Fibroblast of the conjunctiva (primary cell): ENCODE results near the gene PTH1R.

Experiments
- DNase-seq: peaks from one replicate; pipeline ENCODE4 v3.0.0-alpha.2; 2010; ENCODE audit warnings: low read depth

Gene PTH1R

GRCh38 chr3:46849686-46850467 is 27.6 kb upstream of the PTH1R start:
- no peak for DNase-seq

DNA sequence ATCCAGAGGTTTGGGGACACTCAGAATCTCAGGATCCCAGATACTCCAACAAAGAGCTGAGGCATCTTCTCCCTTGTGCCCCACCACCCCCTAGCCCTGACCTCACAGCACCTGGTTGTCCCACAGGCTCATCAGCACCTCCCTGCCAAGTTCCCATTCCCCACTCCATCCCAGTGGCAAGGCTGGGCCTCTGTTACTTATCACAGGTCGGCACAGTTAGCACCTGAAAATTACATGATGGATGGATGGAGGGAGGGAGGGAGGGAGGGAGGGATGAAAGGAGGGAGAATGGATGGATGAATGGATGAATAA is 27.1 kb upstream of the PTH1R start:
- no peak for DNase-seq

DNA sequence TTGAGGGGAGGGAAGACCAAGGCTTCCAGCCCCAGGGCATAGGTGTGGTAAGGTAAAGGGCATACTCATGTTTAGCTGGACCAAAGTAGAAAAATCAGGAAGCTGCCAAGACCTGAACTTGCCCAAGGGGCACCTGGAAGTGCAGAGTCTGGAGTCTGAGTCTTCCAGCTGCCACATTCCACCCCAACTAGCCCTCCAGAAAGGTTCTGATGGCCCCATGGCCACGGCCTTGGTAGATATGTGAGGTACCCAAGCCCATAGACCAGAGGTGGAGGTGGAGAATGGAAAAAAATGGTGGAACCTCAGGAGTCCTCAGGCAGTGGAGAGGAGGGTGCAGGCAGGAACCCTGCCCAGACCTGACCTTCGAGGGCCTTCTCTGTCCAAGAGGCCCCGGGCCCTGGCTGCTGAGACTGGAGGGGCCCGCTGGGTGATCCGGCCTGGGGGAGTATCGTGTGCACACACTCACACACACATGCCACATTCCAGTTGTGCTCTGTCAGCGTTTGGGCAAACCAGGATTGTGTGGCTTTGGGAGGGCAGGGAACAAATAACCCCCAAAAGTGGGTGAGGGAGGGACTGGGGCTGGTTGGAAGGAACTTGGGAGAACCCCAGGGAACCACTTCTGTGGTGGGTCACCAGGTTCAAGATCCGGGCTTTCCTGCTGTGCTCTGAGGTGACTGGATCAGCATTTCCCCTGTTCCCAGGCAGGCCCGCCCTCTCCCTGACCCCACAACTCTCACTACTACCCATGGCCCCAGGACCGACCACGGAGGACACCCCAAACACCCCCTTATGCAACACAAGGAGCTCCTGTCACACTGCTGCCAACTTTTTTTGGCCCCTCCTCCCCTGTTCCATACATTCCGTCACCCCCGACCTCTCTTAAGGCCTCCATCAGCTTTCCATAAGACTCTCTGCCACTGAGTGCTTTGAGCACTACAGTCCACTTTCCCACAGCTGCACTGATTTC is 25.9 kb upstream of the PTH1R start:
- no peak for DNase-seq

- DNase-seq, result no peak
Observed at GRCh38 chr3:46852334-46852720, 25.2 kb upstream of the PTH1R start.

GRCh38 chr3:46852839-46853355 is 24.6 kb upstream of the PTH1R start:
- no peak for DNase-seq

- no peak for DNase-seq
Observed at GRCh38 chr3:46853441-46854415, 23.8 kb upstream of the PTH1R start.

- DNase-seq, result no peak
Observed at GRCh38 chr3:46854555-46854991, 22.9 kb upstream of the PTH1R start.

DNA sequence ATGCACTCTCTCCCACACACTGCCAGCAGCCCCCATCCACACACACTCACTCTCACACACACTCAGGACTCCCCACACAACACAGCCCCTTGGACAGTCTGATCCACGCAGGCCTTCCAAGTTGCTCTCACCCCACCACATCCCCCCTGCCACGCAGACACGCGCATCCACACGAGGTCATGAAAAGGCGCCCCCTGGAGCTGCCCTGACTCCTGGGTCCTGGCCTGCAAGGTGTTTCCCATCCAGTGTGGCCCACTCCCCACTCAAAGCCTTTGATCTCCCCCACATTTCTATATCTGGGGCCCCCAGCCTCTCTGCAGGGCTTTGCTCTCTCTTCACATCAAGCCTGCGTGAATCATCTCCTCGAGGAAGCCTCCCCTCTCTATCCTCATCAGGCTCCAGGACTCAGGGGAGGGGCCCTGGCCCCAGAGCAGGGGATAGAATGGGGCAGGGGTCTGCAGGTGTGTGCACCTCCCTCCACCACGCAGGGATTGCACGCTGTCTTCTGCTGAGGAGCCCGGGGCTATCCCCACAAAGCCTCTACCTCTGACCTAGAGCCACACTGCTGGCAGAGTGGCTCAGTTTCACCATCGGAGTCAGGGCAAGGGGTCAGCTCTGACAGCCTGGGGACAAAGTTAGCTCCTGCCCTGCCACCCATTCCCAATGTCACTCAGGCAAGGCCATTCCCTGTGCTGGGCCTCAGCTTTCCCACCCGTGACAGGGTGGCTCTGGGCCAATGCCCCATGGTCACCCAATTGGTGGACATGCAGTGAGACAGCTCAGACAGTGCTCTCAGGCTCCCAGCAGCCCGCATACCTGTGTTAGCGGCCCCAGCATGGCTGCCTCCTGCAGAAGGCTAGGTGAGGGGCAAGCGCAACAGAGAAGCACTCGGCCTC is 20.7 kb upstream of the PTH1R start:
- DNase-seq, result no peak

- no peak for DNase-seq
Observed at GRCh38 chr3:46857485-46858341, 19.8 kb upstream of the PTH1R start.

GRCh38 chr3:46858456-46858855 is 19.1 kb upstream of the PTH1R start:
- no peak for DNase-seq

DNA sequence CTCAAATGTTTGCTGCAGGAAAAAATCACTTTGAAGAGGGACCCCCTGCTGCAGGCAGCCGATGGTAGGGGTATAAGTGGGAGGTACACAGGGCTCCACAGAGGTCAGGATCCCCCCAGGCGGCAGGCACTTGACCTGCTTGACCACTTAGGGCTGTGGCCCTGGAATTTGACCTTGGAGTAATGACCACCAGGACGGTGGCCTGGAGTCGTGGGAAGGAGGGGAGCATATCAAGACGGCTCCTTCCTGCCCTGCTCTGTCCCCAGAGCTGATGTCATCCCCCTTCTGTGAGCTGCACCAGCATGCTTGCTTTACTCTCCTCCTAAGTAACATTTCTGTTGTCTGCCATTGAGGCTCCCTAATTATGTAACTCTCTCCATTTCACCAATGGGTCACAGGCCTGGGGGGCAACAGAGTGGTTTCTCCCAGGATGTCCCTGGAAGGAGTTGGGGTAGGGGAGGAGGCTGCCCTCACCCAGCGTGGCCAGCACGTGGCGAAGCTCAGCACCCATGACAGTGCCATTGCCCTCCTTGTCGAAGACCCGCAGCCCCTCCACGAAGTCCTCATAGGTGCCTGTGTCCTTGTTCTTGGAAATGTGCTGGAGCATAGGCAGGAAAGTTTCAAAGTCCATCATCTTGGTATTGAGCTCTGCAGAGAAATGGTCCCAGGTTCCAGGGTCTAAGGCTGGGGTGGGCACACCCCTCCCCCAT is 18.4 kb upstream of the PTH1R start:
- no peak for DNase-seq

DNA sequence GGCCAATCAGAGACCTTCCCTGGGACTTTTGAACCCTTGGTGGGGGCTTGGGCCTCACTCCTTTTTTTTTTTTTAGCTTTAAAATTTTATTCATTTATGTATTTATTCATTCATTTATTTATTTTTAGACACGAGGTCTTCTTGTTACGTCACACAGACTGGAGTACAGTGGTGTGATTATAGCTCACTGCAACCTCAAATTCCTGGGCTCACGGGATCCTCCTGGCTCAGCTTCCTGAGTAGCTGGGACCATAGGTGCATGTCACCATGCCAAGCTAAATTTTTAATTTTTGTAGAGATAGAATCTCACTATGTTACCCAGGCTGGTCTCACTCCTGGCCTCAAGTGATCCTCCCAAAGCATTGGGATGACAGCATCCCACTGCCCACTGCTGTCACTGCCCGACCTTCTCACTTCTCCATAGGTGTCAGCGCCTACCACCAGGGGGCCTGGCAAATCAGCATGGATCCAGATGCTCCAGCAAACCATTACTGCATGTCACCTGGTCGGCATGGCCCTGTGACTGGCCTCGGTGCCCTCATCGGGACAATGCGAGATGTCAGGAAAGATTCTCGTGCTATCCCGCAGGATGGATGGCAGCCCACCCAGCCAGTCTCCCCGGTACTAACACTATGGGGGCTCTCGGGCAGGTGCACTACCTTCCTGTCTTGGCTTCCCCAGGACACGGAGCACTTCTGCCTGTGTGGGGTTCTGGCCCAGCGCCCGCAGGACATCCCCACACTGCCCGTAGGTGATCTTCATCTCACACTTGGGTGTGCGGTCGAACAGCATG is 17.3 kb upstream of the PTH1R start:
- DNase-seq, result no peak

GRCh38 chr3:46860810-46861604 is 16.5 kb upstream of the PTH1R start:
- DNase-seq, result no peak

- DNase-seq, result no peak
Observed at GRCh38 chr3:46861605-46862368, 15.7 kb upstream of the PTH1R start.

- DNase-seq, result no peak
Observed at GRCh38 chr3:46862369-46863025, 15.0 kb upstream of the PTH1R start.

DNA sequence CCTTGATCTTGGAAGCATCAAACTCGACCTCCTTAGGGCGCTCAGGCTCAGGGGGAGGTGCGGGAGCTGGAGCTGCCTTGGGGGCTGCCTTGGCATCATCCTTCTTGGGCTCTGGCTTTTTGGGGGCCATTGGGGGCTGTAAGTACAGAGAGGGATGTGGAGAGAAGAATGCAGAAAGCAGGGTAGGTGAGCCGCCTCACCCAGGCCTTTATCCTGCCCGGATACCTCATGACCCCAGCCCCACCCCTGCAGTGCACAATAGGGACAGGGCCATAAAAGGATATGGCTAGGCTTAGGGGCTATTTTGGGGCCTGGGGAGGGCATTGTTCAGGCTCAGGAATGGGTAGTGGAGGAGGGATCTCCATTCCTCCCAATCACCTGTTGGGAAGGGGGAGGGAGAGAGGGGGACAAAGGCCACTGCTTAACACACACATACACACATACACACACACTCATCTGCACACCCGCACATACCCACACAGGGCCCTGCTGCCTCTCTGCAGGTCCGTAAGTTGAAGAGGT is 14.2 kb upstream of the PTH1R start, which contains the start of gene MYL3:
MYL3 (minus strand) TSS at position 184 of the 522 bp plus-strand sequence; CDS start at position 130, 54 bp downstream.
- no peak for DNase-seq
